Epidermal melanocyte (primary cell): ENCODE measurements around the gene KCNQ1.

Experiments
- DNase-seq: peaks from one replicate; pipeline ENCODE4 v3.0.0; 2011; ENCODE audit warnings: low spot score; ENCODE audit not compliant: insufficient read length

Gene KCNQ1

GRCh38 chr11:2890466-2891294 is 445.9 kb downstream of the KCNQ1 start:
- no peak for DNase-seq

GRCh38 chr11:2891326-2892214 is 446.8 kb downstream of the KCNQ1 start:
- DNase-seq = no peak

GRCh38 chr11:2892215-2892966 is 447.6 kb downstream of the KCNQ1 start:
- peak; percentile 80 for DNase-seq

GRCh38 chr11:2892967-2893528 is 448.2 kb downstream of the KCNQ1 start:
- no peak for DNase-seq

GRCh38 chr11:2893935-2894334 is 449.1 kb downstream of the KCNQ1 start:
- no peak for DNase-seq

- DNase-seq = no peak
Measured at GRCh38 chr11:2896047-2896446, 451.2 kb downstream of the KCNQ1 start.

GRCh38 chr11:2897048-2897447 is 452.2 kb downstream of the KCNQ1 start:
- no peak for DNase-seq

GRCh38 chr11:2898366-2899079 is 453.7 kb downstream of the KCNQ1 start:
- DNase-seq = peak; percentile 83
